Neural progenitor cell (in vitro differentiated cells): Measurements from ENCODE around the gene NEK6. TPM values are rescaled to one million over a fixed set of nuclear protein-coding genes. Genes with fewer than 3 reads are reported as not detected.

Experiments used
- DNase-seq: peaks from one replicate; pipeline ENCODE4 v3.0.0-alpha.2; 2016; ENCODE audit warnings: low spot score
- H2AFZ ChIP-seq: fragments of 200-600 bp; sonication (generic); replicated peaks from 2 replicates; pipeline ENCODE4 v1.6.1; 2016; ENCODE audit warnings: antibody characterized with exemption
- H3F3A ChIP-seq: fragments of 200-600 bp; sonication (generic); 2 replicates; pipeline ENCODE4 v1.6.1; 2016; ENCODE audit warnings: antibody characterized with exemption, low read depth
- H3K27ac ChIP-seq: fragments of 200-600 bp; sonication (generic); 2 replicates; pipeline ENCODE4 v1.5.1; 2016; ENCODE audit warnings: mild to moderate bottlenecking
- H3K27me3 ChIP-seq: fragments of 200-600 bp; sonication (generic); 2 replicates; pipeline ENCODE4 v1.6.1; 2016; ENCODE audit warnings: mild to moderate bottlenecking, moderate library complexity
- H3K36me3 ChIP-seq: fragments of 200-600 bp; sonication (generic); 2 replicates; pipeline ENCODE4 v1.5.1; 2016
- H3K4me1 ChIP-seq: fragments of 200-600 bp; sonication (generic); 2 replicates; pipeline ENCODE4 v1.6.1; 2016; ENCODE audit warnings: mixed run types
- H3K4me2 ChIP-seq: fragments of 200-600 bp; sonication (generic); 2 replicates; pipeline ENCODE4 v1.6.1; 2016
- H3K4me3 ChIP-seq: fragments of 200-600 bp; sonication (generic); 2 replicates; pipeline ENCODE4 v1.5.1; 2016
- H3K79me2 ChIP-seq: fragments of 200-600 bp; sonication (generic); 2 replicates; pipeline ENCODE4 v1.6.1; 2016; ENCODE audit warnings: low read depth
- H3K9ac ChIP-seq: fragments of 200-600 bp; sonication (generic); 2 replicates; pipeline ENCODE4 v1.6.1; 2016
- H3K9me3 ChIP-seq: fragments of 200-600 bp; sonication (generic); 2 replicates; pipeline ENCODE4 v1.5.1; 2016; ENCODE audit warnings: low read depth
- H4K20me1 ChIP-seq: fragments of 200-600 bp; sonication (generic); 2 replicates; pipeline ENCODE4 v1.6.1; 2016; ENCODE audit warnings: low read depth
- H3K27ac Mint-ChIP-seq: 3 replicates; pipeline ENCODE4 v1.8.0; 2021; ENCODE audit warnings: mixed read lengths
- H3K27me3 Mint-ChIP-seq: 2 replicates; pipeline ENCODE4 v1.8.0; 2022; ENCODE audit warnings: low read depth, mild to moderate bottlenecking, inconsistent platforms, moderate library complexity, mixed read lengths; ENCODE audit not compliant: insufficient read depth
- H3K36me3 Mint-ChIP-seq: 3 replicates; pipeline ENCODE4 v1.8.0; 2021; ENCODE audit warnings: mixed read lengths
- H3K4me1 Mint-ChIP-seq: 3 replicates; pipeline ENCODE4 v1.8.0; 2021; ENCODE audit warnings: mixed read lengths
- H3K4me3 Mint-ChIP-seq: 3 replicates; pipeline ENCODE4 v1.8.0; 2021; ENCODE audit warnings: mild to moderate bottlenecking, moderate library complexity, mixed read lengths
- H3K9me3 Mint-ChIP-seq: 3 replicates; pipeline ENCODE4 v1.8.0; 2020; ENCODE audit warnings: mixed read lengths
- CTCF ChIP-seq: fragments of 200-600 bp; sonication (generic); IDR thresholded peaks from 2 replicates; pipeline ENCODE4 v1.5.1; 2017; ENCODE audit warnings: antibody characterized with exemption, mild to moderate bottlenecking
- EZH2 ChIP-seq: fragments of 200-600 bp; sonication (generic); IDR thresholded peaks from 2 replicates; pipeline ENCODE4 v1.6.1; 2017; ENCODE audit warnings: antibody characterized with exemption, mild to moderate bottlenecking, moderate library complexity
- EZH2phosphoT487 ChIP-seq: fragments of 200-600 bp; sonication (generic); IDR thresholded peaks from 2 replicates; pipeline ENCODE4 v1.6.1; 2017; ENCODE audit warnings: antibody characterized with exemption
- total RNA-seq: library from RNA; depleted of rRNA; stranded (reverse); fragments of >200 nt; gene quantifications from 2 replicates; pipeline ENCODE4 v1.2.3, GENCODE V29; 2015; ENCODE audit warnings: low replicate concordance

NEK6 gene
- total RNA-seq, 1 donor from 2014 or later: 18.5 TPM

DNA sequence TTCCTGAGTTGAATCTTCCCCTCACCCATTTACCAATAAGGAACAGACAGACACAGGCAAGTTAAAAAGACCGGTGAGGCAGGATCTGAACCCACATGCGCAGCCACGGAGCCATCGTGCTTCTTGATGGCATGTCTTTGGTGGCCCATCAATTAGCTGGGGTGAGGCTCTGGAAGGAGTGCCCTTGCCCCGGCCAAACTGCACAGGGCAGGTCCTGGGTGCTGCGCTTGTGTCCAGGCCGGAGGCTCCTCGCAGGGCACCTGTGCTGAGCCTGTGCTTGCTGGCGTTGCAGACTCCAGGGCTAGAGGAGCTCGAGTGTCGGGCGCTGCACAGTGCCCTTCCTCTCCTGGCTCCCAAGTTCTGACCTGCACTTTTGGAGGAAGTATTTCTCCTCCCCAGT lies 91.1 kb downstream of the NEK6 start:
- no peak for TF ChIP-seq EZH2phosphoT487
- TF ChIP-seq EZH2: no peak
- no peak for TF ChIP-seq CTCF
- no peak overlapping the region for H3K4me3 Mint-ChIP-seq
- Histone ChIP-seq H3K9me3 (no peaks in the 10 kb centered on the region), H3K27ac (no peak overlapping the region), H3K79me2 (no peaks in the 10 kb centered on the region), H2AFZ (no peak overlapping the region), H3F3A (peaks cover under 1% of the 10 kb centered on the region), H3K27me3 (no peaks in the 10 kb centered on the region), H4K20me1 (peaks cover 30% of the 10 kb centered on the region), H3K4me2 (no peak overlapping the region), H3K36me3 (no peaks in the 10 kb centered on the region), H3K4me3 (no peak overlapping the region), H3K9ac (no peak overlapping the region), H3K4me1 (peaks cover under 1% of the 10 kb centered on the region)
- H3K27ac Mint-ChIP-seq: no peak overlapping the region
- H3K27me3 Mint-ChIP-seq: no peaks in the 10 kb centered on the region
- H3K36me3 Mint-ChIP-seq: peaks cover 11% of the 10 kb centered on the region
- no peaks in the 10 kb centered on the region for H3K9me3 Mint-ChIP-seq
- no peak for DNase-seq
- peaks cover 24% of the 10 kb centered on the region for H3K4me1 Mint-ChIP-seq

- Histone ChIP-seq H3K9ac (no peak overlapping the region), H3K9me3 (no peaks in the 10 kb centered on the region), H3K4me3 (no peak overlapping the region), H3K36me3 (no peaks in the 10 kb centered on the region), H3K4me2 (no peak overlapping the region), H3K4me1 (no peaks in the 10 kb centered on the region), H4K20me1 (peaks cover 26% of the 10 kb centered on the region), H2AFZ (no peak overlapping the region), H3F3A (no peaks in the 10 kb centered on the region), H3K27me3 (no peaks in the 10 kb centered on the region), H3K79me2 (no peaks in the 10 kb centered on the region), H3K27ac (no peak overlapping the region)
- TF ChIP-seq EZH2phosphoT487 (no peak), EZH2 (no peak), CTCF (no peak)
- Mint-ChIP-seq H3K4me1 (peaks cover 21% of the 10 kb centered on the region), H3K27ac (no peak overlapping the region), H3K27me3 (no peaks in the 10 kb centered on the region), H3K4me3 (no peak overlapping the region), H3K9me3 (no peaks in the 10 kb centered on the region), H3K36me3 (peaks cover 14% of the 10 kb centered on the region)
- DNase-seq: no peak
Measured at GRCh38 chr9:124349267-124349666, 91.5 kb downstream of the NEK6 start.

- Histone ChIP-seq H3K36me3 (no peaks in the 10 kb centered on the region), H4K20me1 (peaks cover 25% of the 10 kb centered on the region), H3K9ac (no peak overlapping the region), H3K4me1 (no peaks in the 10 kb centered on the region), H3K9me3 (no peaks in the 10 kb centered on the region), H3K27me3 (no peaks in the 10 kb centered on the region), H3F3A (no peaks in the 10 kb centered on the region), H3K79me2 (no peaks in the 10 kb centered on the region), H3K4me2 (no peak overlapping the region), H3K4me3 (no peak overlapping the region), H2AFZ (no peak overlapping the region), H3K27ac (no peak overlapping the region)
- no peaks in the 10 kb centered on the region for H3K27me3 Mint-ChIP-seq
- H3K4me3 Mint-ChIP-seq: no peak overlapping the region
- peaks cover 14% of the 10 kb centered on the region for H3K36me3 Mint-ChIP-seq
- no peak overlapping the region for H3K27ac Mint-ChIP-seq
- H3K4me1 Mint-ChIP-seq: peaks cover 21% of the 10 kb centered on the region
- TF ChIP-seq CTCF: no peak
- TF ChIP-seq EZH2phosphoT487: no peak
- no peak for TF ChIP-seq EZH2
- H3K9me3 Mint-ChIP-seq: no peaks in the 10 kb centered on the region
- DNase-seq: no peak
Measured at GRCh38 chr9:124349675-124350493, 92.1 kb downstream of the NEK6 start.
